ENCODE data around the gene CASP4.
"Not testable (repeated sequence)": the region's sequence is repeated elsewhere in the genome, so short reads cannot be mapped to it uniquely, and the experiment has no call there.

The CASP4 gene

GRCh38 chr11:104956528-104956927 lies 11.8 kb downstream of the CASP4 start:
- Histone ChIP-seq H3K9me3 (ENCODE audit: insufficient read depth, low read length) (no peaks in the 10 kb centered on the region), H3K36me3 (ENCODE audit: insufficient read depth, insufficient read length, low read length) (no peaks in the 10 kb centered on the region), H3K9ac (ENCODE audit: insufficient read length, low read depth) (no peak overlapping the region), H3K27me3 (ENCODE audit: insufficient read depth, insufficient read length) (no peaks in the 10 kb centered on the region), H3K4me1 (ENCODE audit: insufficient read depth, insufficient read length) (no peaks in the 10 kb centered on the region), H3K4me3 (ENCODE audit: insufficient read length, low read depth) (no peak overlapping the region)
- no peak for DNase-seq (ENCODE audit: low read depth, low spot score)
- no peak for TF ChIP-seq SUZ12 (IDR thresholded peaks at IDR 0.05; ENCODE audit: extremely low read depth, insufficient read depth, insufficient read length)
- no peak for TF ChIP-seq ZNF274 (IDR thresholded peaks at IDR 0.05; ENCODE audit: low read depth, low read length)
- TF ChIP-seq YY1 (IDR thresholded peaks at IDR 0.05; ENCODE audit: insufficient read depth, insufficient read length): no peak

GRCh38 chr11:104946907-104947306 lies 21.5 kb downstream of the CASP4 start:
- no peaks in the 10 kb centered on the region for H3K4me1 ChIP-seq (ENCODE audit: insufficient read depth, insufficient read length)
- H3K27me3 ChIP-seq (ENCODE audit: insufficient read depth, insufficient read length): no peaks in the 10 kb centered on the region
- no peaks in the 10 kb centered on the region for H3K36me3 ChIP-seq (ENCODE audit: insufficient read depth, insufficient read length, low read length)
- TF ChIP-seq ZNF274 (IDR thresholded peaks at IDR 0.05; ENCODE audit: low read depth, low read length) (no peak), YY1 (IDR thresholded peaks at IDR 0.05; ENCODE audit: insufficient read depth, insufficient read length) (no peak), SUZ12 (IDR thresholded peaks at IDR 0.05; ENCODE audit: extremely low read depth, insufficient read depth, insufficient read length) (no peak)
- no peak overlapping the region for H3K9ac ChIP-seq (ENCODE audit: insufficient read length, low read depth)
- no peak for DNase-seq (ENCODE audit: low read depth, low spot score)
- H3K9me3 ChIP-seq (ENCODE audit: insufficient read depth, low read length): no peaks in the 10 kb centered on the region
- H3K4me3 ChIP-seq (ENCODE audit: insufficient read length, low read depth): no peak overlapping the region

GRCh38 chr11:104944076-104944475 lies 24.3 kb downstream of the CASP4 start:
- TF ChIP-seq ZNF274 (IDR thresholded peaks at IDR 0.05; ENCODE audit: low read depth, low read length): no peak
- no peak for TF ChIP-seq YY1 (IDR thresholded peaks at IDR 0.05; ENCODE audit: insufficient read depth, insufficient read length)
- H3K9ac ChIP-seq (ENCODE audit: insufficient read length, low read depth): no peak overlapping the region
- no peak overlapping the region for H3K4me3 ChIP-seq (ENCODE audit: insufficient read length, low read depth)
- H3K9me3 ChIP-seq (ENCODE audit: insufficient read depth, low read length): no peaks in the 10 kb centered on the region
- no peak for DNase-seq (ENCODE audit: low read depth, low spot score)
- H3K36me3 ChIP-seq (ENCODE audit: insufficient read depth, insufficient read length, low read length): no peaks in the 10 kb centered on the region
- no peaks in the 10 kb centered on the region for H3K27me3 ChIP-seq (ENCODE audit: insufficient read depth, insufficient read length)
- H3K4me1 ChIP-seq (ENCODE audit: insufficient read depth, insufficient read length): no peaks in the 10 kb centered on the region

- no peaks in the 10 kb centered on the region for H3K9me3 ChIP-seq (ENCODE audit: insufficient read depth, low read length)
- no peak for TF ChIP-seq YY1 (IDR thresholded peaks at IDR 0.05; ENCODE audit: insufficient read depth, insufficient read length)
- TF ChIP-seq SUZ12 (IDR thresholded peaks at IDR 0.05; ENCODE audit: extremely low read depth, insufficient read depth, insufficient read length): no peak
- TF ChIP-seq ZNF274 (IDR thresholded peaks at IDR 0.05; ENCODE audit: low read depth, low read length): no peak
- H3K36me3 ChIP-seq (ENCODE audit: insufficient read depth, insufficient read length, low read length): no peaks in the 10 kb centered on the region
- H3K4me3 ChIP-seq (ENCODE audit: insufficient read length, low read depth): no peak overlapping the region
- no peaks in the 10 kb centered on the region for H3K4me1 ChIP-seq (ENCODE audit: insufficient read depth, insufficient read length)
- no peak overlapping the region for H3K9ac ChIP-seq (ENCODE audit: insufficient read length, low read depth)
- no peak for DNase-seq (ENCODE audit: low read depth, low spot score)
- no peaks in the 10 kb centered on the region for H3K27me3 ChIP-seq (ENCODE audit: insufficient read depth, insufficient read length)
Observed at GRCh38 chr11:104943561-104943960, 24.8 kb downstream of the CASP4 start.

- Histone ChIP-seq H3K27me3 (ENCODE audit: insufficient read depth, insufficient read length) (no peaks in the 10 kb centered on the region), H3K9ac (ENCODE audit: insufficient read length, low read depth) (no peak overlapping the region), H3K4me3 (ENCODE audit: insufficient read length, low read depth) (no peak overlapping the region), H3K36me3 (ENCODE audit: insufficient read depth, insufficient read length, low read length) (no peaks in the 10 kb centered on the region), H3K9me3 (ENCODE audit: insufficient read depth, low read length) (no peaks in the 10 kb centered on the region), H3K4me1 (ENCODE audit: insufficient read depth, insufficient read length) (no peaks in the 10 kb centered on the region)
- DNase-seq (ENCODE audit: low read depth, low spot score): no peak
- TF ChIP-seq SUZ12 (IDR thresholded peaks at IDR 0.05; ENCODE audit: extremely low read depth, insufficient read depth, insufficient read length) (no peak), ZNF274 (IDR thresholded peaks at IDR 0.05; ENCODE audit: low read depth, low read length) (no peak), YY1 (IDR thresholded peaks at IDR 0.05; ENCODE audit: insufficient read depth, insufficient read length) (no peak)
Observed at GRCh38 chr11:104934594-104934993, 33.8 kb downstream of the CASP4 start.

DNA sequence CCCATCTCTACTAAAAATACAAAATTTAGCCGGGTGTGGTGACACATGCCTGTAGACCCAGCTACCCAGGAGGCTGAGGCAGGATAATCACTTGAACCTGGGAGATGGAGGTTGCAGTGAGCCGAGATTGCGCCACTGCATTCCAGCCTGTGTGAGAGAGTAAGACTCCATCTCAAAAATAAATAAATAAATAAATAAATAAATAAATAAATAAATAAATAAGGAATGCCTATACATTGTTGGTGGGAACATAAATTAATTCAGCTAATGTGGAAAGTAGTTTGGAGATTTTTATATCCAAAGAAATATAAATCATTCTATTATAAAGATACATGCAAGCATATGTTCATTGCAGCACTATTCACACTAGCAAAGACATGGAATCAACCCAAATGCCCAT lies 34.3 kb downstream of the CASP4 start:
- H3K9me3 ChIP-seq (ENCODE audit: insufficient read depth, low read length); DNase-seq (ENCODE audit: low read depth, low spot score); H3K4me3 ChIP-seq (ENCODE audit: insufficient read length, low read depth); H3K27me3 ChIP-seq (ENCODE audit: insufficient read depth, insufficient read length); H3K9ac ChIP-seq (ENCODE audit: insufficient read length, low read depth); H3K4me1 ChIP-seq (ENCODE audit: insufficient read depth, insufficient read length); H3K36me3 ChIP-seq (ENCODE audit: insufficient read depth, insufficient read length, low read length): not testable (repeated sequence)

DNA sequence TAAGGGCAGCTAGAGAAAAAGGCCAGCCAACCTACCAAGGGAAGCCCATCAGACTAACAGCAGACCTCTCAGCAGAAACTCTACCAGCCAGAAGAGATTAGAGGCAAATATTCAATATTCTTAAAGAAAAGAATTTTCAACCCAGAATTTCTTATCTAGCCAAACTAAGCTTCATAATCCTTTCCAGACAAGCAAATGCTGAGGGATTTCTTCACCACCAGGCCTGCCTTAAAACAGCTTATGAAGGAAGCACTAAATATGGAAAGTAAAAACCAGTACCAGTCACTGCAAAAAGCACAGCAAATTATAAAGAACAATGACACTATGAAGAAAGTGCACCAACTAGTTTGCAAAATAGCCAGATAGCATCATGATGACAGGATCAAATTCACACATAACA lies 39.6 kb downstream of the CASP4 start:
- TF ChIP-seq ZNF274 (IDR thresholded peaks at IDR 0.05; ENCODE audit: low read depth, low read length) (no peak), SUZ12 (IDR thresholded peaks at IDR 0.05; ENCODE audit: extremely low read depth, insufficient read depth, insufficient read length) (no peak), YY1 (IDR thresholded peaks at IDR 0.05; ENCODE audit: insufficient read depth, insufficient read length) (no peak)
- Histone ChIP-seq H3K36me3 (ENCODE audit: insufficient read depth, insufficient read length, low read length) (no peaks in the 10 kb centered on the region), H3K4me3 (ENCODE audit: insufficient read length, low read depth) (no peak overlapping the region), H3K27me3 (ENCODE audit: insufficient read depth, insufficient read length) (no peaks in the 10 kb centered on the region), H3K9ac (ENCODE audit: insufficient read length, low read depth) (no peak overlapping the region), H3K4me1 (ENCODE audit: insufficient read depth, insufficient read length) (no peaks in the 10 kb centered on the region), H3K9me3 (ENCODE audit: insufficient read depth, low read length) (no peaks in the 10 kb centered on the region; the same call in 1 of the 2 replicates)
- no peak for DNase-seq (ENCODE audit: low read depth, low spot score)
